SHP77 treated with DMSO at 0.1 percent for 48 hours (cell line): Measurements from ENCODE around the gene MLLT1.

Experiments
- DNase-seq: peaks from one replicate; lab custom pipeline; 2025; lab: John Stamatoyannopoulos, UW

The MLLT1 gene

DNA sequence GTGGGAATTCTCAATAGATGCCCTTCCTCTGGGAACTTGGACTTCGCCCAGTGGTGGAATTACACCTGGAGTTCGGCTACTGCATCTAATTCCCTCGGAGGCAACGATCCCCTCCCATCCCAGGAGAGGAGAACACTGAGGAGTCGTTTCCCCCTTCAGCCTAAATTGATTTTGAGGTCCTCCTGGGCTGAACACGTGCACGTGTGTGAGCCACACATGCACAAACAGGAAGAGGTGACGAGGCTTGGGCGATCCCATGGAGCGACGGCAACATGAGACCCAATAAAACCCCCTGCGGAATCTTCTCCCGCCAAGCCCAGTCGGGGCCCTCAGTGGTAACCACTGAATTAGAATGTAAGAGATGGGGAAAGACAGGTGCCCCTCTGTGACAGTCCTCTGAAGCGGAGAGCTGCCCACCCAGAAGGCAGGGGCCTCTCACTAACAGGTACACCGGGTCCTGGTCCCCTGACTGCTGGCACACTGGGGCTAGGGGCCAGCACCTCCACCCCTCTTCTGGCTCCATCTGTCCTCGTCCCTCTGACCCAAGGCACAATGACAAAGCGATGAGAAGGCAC, 4.5 kb downstream of the MLLT1 start:
- DNase-seq, result no peak

DNA sequence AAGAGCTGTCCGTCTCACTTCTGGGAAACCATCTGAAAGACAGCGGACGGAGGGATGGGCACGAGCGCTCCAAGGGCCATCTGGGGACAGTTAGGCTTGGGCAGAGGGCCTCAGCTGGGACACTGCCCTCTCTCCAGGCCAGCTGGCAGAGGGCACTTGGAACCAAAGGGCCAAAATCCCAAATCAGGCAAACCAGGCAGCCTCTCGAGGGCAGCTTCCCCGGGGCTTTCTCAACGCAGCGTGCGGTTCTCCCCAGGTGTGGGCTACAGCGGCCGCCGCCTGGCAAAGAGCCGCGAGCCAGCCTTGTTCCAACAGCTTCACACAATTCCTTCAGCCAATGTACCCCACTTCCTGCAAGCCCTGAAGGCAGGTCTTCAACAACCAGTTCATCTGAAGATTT, 5.0 kb downstream of the MLLT1 start:
- no peak for DNase-seq

DNA sequence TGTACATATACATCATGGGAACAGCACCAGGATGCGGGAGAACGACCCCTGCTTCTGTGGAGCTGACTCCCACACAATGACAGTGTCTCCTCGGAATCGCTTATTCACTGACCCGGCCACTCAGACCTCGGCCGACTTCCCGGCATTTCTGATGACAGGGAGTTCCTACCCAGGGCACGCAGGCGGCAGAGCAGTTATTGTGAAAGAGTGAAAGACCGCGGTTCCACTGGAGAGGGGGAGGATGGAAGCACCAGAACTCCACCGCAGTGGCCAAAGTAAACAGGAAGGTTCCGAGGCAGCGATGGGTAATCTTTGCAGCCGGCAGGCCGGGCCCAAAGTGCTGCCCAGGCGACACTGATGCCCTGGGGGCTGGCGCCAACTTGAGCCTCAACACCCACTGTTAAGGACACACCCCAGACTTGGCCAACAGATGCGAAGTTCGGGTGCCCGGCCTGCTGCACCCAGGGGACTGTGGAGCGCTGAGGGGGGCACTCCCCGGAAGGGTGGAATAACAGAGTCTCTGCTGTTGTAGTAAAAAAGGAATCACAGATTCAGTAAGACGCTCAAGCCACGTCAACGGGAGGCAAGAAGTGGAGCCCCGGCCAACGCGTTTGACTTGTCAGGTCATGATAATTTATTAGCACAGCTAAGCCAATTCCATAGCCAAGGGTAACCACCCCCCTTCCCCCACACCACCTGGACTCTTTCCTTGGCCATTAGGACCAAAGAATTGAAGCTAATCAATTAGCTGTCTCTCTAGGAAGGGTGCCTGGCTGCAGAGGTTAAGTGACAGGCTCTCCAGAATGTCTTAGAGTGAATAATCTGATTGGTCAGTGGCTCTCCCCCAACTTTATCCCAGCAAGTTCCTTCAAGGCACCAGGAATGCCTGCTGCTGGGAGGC, 5.8 kb downstream of the MLLT1 start:
- peak; percentile 45 for DNase-seq

DNA sequence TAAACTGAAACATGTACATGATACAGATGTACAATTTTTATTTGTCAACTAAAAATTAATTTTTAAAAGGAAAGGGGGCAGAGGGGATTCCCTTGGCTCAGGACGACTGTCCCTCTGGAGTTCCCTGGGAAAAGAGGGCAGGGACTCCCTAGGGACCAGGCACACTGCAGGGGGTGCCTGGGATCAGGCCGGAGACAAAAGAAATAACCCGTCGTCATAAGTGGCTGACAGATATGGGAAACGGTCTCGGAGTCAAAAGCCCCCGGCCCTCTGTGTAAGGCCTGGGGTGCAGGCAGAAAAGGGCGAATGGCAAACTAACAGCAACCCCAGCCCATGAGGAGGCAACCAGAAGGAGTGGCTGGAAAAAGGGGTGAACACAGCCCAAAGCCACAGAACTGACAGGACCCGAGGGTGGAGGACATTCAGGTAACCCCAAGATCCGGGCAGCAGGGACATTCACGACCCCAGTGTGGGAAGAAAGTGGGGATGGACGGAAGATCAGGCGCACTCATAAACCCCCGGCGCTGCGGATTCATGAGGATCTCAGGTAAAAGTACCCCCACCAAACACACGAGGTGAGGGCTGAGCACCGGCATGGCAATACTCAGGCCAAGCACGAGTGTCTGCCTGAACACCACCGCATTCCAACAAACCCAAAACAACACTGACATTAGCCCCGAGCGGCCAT, 6.7 kb downstream of the MLLT1 start:
- DNase-seq, result no peak

DNA sequence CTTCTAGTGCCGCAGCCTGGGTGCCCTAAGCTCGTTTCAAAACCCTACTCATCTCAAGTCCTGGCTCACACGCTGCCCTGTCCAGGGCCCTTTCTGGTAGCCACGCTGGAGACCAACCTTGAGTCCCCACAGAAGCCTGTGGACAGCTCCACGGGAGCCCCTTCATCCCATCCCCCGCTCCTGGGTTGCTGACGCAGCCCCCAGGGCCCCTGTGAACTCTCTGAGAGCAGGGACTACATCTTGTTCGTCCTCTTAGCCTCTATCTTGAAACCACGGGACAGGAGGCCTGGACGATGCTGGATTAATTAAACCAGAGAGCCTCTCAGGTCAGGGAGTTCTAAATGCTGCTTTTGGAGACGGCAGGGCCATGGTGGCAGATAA, 7.4 kb downstream of the MLLT1 start:
- no peak for DNase-seq

DNA sequence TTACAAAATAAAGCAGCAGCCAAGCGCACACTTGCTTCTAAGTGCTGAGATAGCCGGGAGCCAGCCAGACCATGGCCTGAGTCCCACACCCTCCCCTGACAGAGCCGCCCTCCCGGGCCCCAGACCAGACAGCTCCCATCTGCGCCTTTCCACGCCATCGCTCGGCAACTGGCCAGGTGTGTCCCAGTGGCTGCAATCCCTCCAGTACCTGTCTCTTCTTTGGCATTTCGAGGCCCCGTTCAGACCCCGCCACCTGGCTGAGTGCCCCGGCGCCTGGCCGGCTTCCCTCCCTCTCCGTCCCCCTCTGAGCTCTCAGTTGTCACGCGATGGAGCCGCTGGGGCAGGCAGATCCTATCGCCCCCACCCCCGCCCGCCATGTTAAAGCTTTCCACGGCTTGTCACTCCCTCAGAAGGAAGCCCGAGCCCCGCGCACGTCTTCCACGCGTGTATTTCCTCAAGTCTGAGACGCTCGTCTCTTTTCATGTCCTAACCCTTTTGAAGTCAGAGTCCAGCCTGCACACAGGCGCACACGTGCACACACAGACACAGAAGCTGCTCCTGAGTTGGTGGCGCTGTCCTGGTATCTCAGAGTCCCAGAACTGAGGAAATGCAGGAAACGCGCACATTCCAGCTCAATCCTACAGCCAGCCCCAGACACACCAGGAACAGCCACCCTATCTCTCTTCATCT, 7.9 kb downstream of the MLLT1 start:
- DNase-seq, result peak; percentile 71

DNA sequence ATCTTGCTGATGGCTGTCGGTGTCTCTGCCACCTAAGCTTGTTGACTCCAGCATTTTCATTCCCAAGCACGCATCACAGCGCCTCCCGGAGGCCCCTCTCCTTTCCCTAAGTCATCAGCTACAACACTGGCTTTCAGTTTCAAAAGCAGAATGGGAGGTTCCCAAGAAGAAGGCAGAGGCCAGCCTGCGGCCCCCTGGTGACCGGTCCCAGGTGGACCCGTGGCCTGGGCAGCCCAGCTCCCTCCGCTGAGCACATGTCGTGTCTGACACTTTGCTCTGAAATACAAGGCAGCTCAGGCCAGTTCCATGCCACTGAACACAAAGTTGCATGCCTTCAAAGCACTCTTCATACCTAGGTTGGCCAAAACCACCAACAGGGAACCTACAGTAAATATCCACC, 8.5 kb downstream of the MLLT1 start:
- no peak for DNase-seq

DNA sequence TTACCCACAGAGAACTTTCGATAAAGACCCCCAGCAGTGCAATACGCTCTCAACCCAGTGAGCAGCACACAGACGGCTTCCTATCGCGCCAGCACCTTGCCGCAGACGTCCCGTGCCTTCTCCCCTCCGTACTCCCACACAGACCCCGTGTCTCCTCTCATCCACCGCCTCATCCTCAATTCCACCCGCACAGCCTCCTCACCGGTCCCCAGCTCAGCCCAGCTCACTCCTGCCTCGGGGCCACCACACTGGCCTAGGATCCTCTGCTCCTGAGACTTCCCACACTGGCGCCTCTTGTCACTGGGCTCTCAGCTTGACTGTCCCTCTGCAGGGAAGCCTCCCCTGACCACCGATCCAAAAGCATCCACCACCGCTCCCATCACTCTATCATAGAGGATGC, 9.0 kb downstream of the MLLT1 start:
- no peak for DNase-seq

DNA sequence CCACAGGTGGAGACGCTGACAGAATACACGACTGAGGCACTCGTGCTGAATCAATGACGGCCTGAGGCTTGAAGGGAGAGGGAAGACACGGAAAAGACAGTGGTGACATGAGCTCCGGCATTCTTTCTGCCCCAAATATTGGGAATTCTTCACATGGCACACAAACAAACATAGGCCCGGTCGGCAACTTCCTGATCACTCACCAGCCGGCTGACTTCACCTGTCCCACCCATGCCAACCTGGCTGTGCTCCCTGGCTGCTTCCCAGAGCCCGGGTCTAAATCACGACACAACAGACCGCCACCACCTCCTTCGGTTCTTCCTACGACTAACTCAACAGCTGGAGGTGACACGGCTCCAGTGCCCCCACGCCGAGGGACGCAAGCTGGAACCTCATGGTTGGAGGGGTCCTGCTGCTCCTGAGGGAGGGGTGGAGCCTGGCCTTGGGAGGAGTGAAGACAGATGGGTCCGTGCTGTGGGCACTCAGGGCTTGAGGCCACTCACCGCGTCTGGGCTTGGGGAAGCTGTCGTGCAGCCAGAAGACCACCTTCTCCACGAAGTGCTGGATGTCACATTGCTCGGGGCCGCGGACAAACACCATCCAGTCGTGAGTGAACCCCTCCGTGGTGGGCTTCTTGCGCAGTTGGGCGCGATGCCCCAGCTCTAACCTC, 9.6 kb downstream of the MLLT1 start:
- DNase-seq, result no peak

DNA sequence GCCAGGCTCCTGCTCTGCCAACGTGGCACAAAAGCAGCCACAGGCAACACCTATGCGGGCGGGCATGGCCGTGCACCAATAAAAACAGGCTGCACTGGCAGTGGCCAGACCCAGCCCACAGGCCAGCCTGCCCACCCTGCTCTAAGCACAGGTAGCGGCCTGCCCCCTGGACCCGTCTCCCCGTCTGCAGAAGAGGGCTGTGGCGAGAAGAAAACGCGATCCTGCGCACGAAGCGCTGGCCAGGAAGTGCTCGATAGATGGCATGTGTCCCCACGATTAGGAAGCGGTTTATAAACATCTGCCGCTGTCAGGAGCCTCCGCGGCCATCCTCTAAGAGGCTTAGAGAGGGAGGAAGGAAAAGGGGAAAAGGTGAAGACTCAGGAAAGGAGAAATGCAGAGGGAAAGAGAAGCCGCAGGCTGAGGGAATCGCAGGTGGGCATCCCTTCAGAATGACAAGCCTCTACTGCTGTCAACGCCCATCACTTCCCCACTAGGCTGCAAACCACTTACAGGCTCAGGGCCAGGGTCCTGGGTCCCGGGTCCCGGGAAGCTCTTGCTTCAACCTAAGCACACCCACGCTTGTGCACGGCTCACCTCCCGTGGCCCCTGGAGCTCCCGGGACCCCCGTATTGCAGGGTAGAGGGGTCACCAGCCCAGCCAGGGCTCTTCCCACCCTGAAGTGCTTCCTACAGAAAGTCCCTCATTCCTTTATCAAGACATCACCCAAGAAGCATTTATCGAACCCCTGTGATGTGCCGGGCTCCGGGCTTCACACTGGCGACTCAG, 10.5 kb downstream of the MLLT1 start:
- DNase-seq, result no peak

DNA sequence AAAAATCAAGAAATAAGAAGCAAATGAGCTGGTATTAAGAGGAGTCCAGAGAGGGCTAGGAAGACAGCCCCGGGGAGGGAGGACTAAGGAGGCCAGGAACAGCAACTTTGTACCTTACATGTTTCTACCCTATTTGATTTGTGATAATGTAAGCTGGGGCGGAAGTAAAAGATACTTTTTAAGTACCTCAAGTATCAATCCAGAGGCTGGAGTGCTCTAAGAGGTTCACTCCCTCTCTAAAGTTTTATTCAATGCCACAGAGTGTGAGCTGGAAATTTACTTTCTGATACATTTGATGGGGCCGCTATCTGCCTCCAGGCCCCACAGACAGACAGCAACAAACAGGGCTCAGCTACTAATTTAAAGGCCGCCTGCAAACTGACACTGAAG, 11.4 kb downstream of the MLLT1 start:
- DNase-seq, result no peak

DNA sequence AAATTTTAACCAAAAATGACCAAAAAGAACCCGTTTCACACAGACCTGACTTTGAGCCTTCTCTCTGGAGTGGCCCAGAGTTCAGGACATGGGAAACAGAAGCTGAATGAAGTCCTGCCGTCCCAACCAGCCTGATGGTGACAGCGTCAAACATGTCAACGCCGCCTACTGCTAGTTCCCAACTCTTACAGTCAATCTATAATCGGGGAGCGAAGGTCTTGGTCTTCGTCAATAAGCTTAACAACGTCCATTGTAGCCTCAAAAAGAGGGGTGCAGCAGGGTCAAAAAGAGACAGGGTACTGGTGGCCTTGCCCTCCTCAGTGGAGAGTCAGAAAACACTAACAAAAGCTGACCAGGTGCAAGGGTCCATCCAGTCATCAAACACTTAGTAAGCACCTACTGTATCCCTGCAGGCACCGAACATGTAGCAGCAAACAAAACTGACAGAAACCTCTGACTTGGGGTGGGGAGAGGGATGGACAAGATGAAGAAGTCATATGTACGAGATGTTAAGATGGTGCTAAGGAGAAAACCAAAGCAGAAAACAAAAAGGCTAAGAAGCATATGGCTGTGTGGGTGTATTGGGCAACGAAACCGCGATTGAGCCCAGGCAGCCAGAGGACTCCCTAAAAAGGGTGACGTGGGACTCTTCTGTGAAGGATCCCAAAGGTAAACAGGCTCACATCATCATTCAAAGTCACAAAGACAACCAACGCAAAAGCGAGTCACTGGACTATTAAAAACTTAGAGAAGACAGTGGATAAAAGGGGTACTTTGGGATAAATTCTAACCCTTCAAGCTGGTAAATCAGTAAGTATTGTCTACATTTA, 12.0 kb downstream of the MLLT1 start:
- DNase-seq, result no peak

DNA sequence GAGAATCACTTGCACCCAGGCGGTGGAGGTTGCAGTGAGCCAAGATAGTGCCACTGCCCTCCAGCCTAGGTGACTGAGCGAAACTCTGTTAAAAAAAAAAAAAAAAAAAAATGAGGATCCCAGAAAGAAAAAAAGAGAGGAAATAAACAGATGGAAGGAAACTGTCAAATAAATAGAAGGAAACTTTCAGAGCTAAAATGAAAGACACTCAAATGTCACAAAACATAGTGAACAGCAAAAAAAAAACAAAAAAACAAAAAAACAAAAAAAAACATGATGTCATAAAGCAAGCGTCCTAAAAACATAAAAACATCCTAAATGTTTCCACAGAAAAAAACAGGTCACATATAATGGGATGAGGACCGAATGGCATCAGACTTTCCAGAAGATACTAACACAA, 15.0 kb downstream of the MLLT1 start:
- DNase-seq, result no peak

DNA sequence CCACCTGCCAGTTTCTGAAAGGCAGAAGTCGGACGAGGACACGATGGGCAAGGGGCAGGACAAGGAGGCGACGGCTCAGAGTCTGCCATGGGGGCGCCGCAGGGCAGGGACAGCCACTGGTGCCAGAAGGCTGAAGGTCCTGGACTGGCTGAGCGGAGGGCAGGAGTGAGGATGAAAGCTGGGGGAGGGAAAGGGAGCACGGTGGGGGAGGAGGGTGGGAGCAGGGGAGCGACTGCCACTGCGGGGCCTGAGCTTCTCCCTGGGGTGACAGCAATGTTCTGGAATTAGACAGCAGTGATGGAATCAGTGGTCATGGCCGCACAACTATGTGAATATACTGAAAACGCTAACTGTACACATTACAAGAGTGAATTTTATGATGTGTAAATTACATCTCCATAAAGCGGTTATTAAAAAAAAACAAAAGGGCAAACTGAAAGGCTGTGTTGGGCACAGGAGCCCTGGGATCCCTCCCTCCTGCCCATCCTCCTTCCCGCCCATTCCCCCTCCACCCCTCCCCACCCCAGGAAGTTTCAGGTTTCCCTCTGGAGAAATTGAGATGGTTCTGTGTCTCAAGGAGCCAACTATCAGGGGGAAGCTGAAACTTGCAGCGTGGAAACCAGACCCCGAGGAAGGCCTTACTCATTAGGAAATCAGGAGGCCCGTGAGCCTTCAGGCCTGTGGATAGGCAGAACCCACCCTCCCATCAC, 15.9 kb downstream of the MLLT1 start:
- DNase-seq, result no peak

DNA sequence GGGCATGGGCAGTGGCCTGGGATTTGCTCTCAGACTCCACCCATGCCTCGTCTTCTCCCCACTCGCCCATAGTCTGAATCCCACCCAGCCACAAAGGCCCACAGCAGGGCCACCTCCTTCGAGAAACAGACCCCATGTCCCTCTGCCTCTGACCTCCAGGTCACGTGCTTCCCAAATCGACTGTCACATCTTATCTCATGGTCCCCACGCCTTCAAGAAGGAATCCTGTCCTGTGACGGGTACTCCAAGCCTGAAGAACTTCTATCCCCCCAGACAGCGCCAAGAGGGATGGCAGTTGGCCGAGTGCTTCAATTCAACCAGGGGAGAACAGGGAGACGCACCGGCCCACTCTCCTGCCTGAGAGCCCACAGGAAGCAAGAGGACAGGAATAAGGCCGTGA, 16.5 kb downstream of the MLLT1 start:
- DNase-seq, result no peak

DNA sequence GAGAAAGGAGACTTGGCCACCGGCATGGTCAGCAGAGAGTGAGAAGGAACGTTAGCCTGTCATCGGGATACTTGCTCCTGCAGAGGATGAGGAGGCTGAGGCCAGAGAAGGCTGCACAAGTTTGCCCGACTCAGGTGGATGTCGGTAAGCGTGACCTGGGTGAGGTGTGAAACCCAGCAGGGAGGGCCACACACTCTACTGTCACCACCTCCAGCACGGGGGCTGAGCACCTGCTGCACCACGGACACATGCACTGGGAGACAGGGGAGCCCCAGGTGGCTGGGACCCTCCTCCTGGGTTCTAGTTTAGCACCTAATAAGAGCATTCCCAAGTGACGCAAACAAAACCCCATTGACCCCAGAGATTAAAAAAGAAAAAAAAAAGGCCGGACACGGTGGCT, 17.3 kb downstream of the MLLT1 start:
- no peak for DNase-seq

DNA sequence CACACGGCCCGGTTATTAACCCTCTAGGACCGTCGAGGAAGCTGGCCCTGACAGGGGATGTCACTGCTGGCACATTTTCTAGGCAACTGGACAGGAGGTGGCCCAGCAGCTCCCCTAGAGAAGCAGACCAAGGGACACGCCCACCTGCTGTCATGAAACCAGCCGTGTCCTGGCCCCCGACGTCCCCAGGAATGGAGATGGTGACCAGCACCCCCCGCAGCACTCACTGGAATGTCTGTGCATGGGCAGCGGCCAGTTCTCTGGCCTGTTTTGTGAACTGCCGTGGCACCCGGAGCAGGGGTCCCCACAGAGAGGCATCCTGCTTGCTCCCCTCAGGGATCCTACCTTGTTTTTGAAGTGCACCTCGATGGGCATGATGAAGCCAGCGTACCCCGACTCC, 17.9 kb downstream of the MLLT1 start:
- DNase-seq, result no peak

DNA sequence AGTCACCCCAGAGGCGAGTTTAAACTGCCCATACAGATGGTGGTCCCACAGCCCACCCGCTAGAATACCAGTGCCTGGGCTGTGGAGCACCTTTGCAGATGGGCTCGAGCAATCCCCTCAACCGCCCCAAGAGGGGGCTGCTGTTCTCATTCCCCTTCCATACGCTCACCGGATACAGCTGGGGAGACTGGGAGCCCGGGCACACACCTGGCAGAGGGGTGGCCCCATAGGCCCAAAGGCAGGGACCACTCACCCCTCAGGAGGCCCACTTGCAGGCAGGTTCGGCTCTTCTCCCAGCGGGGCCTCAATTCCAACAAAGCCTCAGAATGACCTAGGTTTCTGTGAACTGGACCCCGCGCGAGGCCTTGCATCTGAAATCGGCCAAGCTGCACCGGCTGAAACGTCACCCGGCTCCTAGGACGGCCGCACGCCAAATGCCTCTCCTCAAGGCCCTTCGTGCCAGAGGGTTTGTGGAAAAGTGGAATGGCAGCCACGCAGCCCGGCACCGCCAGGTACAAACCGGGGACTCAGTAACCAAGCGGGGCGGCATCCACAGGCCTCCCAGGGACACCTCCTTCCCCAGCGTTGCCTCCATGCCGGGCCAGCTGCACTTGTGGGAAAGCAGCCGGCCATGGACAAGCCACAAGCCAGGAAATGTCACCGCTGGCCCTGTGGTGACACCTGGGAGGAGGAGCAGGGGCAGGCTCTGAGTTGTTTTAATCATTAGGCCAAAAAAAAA, 18.7 kb downstream of the MLLT1 start:
- DNase-seq, result no peak

DNA sequence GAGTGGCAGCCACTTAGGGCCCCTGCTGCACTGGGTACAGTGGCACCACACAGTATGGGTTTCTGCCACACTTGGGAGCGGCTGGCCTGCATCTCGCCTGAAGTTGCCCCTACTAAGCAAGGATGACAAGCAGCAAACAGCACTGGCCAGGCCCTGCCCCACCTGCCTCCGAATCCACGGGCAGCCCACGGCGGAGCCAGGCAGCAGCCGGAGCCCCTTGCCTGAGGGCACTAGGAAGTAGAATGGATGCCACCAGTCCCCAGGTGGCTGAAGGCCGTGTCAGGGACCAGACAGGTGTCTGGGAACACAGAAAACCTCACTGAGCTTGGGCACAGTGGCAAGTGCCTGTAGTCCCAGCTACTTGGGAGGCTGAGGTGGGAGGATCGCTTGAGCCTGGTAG, 19.4 kb downstream of the MLLT1 start:
- DNase-seq, result no peak
